Chondrocyte (in vitro differentiated cells): ENCODE data around the gene NR2F1-AS1. TPM values are rescaled to one million over a fixed set of nuclear protein-coding genes. Genes with fewer than 3 reads are reported as not detected.

ENCODE experiments used
- DNase-seq: peaks from one replicate; pipeline ENCODE4 v3.0.0; 2021; ENCODE audit warnings: mixed read lengths, low spot score
- H3K27ac Mint-ChIP-seq: one replicate; pipeline ENCODE4 v1.8.0; 2021; ENCODE audit warnings: mild to moderate bottlenecking, moderate library complexity, mixed read lengths; ENCODE audit not compliant: unreplicated experiment
- H3K27me3 Mint-ChIP-seq: 2 replicates; pipeline ENCODE4 v1.8.0; 2021; ENCODE audit warnings: low read depth, mixed read lengths
- H3K36me3 Mint-ChIP-seq: 2 replicates; pipeline ENCODE4 v1.8.0; 2021; ENCODE audit warnings: low read depth, mixed read lengths
- H3K4me1 Mint-ChIP-seq: 2 replicates; pipeline ENCODE4 v1.8.0; 2021; ENCODE audit warnings: low read depth, mild to moderate bottlenecking, mixed read lengths
- H3K4me3 Mint-ChIP-seq: one replicate; pipeline ENCODE4 v1.8.0; 2021; ENCODE audit warnings: mild to moderate bottlenecking, moderate library complexity, mixed read lengths; ENCODE audit not compliant: unreplicated experiment
- H3K9me3 Mint-ChIP-seq: 2 replicates; pipeline ENCODE4 v1.8.0; 2021; ENCODE audit warnings: low read depth, mixed read lengths
- total RNA-seq: library from RNA; stranded (reverse); gene quantifications from 3 replicates; pipeline ENCODE4 v1.2.1, GENCODE V29; 2021
- TF ChIP-seq, protein P1 (sequence below): fragments of 200-600 bp; sonication (generic); IDR thresholded peaks from 2 replicates; pipeline ENCODE4 v1.5.0; 2021; ENCODE audit warnings: antibody characterized with exemption, mild to moderate bottlenecking, moderate library complexity

The NR2F1-AS1 gene
- total RNA-seq, 1 donor from 2014 or later, result 16.2 TPM

DNA sequence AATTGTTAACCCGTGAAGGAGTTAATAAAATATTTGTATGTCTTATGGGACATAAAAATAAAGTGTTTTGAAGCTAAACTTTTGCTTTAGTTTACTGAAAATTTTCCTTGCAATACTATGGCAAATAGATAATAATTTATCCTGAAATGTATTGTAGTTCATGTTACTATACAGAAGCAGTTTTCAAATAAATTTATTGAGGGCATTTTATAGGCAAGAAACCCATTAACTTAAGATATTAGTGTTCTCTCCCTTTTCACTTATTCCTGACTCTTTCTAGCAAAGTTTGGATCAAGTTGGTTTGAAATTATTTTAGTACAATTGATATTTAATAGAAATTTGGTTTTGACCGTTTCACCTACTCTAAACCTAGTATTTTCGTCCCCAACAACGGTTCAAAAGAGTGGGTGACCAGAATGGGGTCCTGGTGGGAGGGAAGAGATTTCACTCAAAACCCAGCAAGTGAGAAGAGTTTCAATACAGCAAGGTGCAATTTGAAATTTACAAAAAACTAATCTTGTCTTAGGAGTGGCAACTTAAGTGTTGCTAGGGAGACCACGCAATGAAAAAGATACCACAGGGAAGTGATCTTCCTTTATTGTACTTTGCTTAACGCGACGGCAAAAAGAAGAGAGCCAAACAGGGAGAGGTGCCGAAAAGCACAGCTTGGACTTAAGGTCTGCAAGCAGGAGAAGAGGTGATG, 30.4 kb upstream of the NR2F1-AS1 start:
- Mint-ChIP-seq H3K4me3 (peak overlapping the region; percentile 82), H3K36me3 (no peaks in the 10 kb centered on the region), H3K9me3 (no peaks in the 10 kb centered on the region), H3K27ac (no peak overlapping the region), H3K27me3 (peaks cover 20% of the 10 kb centered on the region), H3K4me1 (peaks cover 34% of the 10 kb centered on the region)
- TF ChIP-seq, protein P1, sequence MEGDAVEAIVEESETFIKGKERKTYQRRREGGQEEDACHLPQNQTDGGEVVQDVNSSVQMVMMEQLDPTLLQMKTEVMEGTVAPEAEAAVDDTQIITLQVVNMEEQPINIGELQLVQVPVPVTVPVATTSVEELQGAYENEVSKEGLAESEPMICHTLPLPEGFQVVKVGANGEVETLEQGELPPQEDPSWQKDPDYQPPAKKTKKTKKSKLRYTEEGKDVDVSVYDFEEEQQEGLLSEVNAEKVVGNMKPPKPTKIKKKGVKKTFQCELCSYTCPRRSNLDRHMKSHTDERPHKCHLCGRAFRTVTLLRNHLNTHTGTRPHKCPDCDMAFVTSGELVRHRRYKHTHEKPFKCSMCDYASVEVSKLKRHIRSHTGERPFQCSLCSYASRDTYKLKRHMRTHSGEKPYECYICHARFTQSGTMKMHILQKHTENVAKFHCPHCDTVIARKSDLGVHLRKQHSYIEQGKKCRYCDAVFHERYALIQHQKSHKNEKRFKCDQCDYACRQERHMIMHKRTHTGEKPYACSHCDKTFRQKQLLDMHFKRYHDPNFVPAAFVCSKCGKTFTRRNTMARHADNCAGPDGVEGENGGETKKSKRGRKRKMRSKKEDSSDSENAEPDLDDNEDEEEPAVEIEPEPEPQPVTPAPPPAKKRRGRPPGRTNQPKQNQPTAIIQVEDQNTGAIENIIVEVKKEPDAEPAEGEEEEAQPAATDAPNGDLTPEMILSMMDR, result no peak
- no peak for DNase-seq

DNA sequence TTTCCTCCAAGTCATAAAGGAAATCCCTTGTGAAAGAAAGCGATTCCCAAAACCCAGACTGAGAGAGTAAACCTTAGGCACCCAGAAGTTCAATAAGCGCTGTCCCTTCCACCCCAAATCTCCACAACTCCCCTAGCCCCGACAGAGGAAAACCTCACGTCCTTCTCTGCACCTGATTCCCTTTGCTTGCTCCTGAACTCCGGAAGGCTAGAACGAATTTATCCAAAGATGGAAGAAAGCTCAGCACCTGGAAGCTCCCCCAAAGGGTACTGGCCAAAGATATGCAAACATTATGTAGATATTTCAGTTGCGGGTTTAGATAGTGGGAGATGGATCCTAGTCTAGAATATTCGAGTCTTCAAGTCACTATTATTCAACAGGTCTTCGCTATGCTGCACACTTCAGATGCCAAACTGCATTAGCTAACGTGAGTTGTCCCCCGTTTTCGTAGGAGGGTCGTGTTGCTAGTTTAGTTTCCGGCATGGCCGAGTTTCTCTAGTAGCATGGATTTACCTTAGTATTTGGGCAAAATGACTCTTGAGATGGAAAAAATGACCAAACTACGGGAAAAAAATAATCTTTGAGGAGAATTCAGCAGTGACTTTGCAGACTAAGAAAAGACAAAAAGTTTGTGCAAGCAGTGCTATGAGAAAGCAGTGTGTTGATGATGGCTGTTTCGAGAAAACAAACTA, 29.7 kb upstream of the NR2F1-AS1 start:
- Mint-ChIP-seq H3K27me3 (peaks cover 20% of the 10 kb centered on the region), H3K27ac (no peak overlapping the region), H3K9me3 (no peaks in the 10 kb centered on the region), H3K36me3 (no peaks in the 10 kb centered on the region), H3K4me1 (peaks cover 41% of the 10 kb centered on the region), H3K4me3 (no peak overlapping the region)
- TF ChIP-seq, protein P1, result no peak
- no peak for DNase-seq

DNA sequence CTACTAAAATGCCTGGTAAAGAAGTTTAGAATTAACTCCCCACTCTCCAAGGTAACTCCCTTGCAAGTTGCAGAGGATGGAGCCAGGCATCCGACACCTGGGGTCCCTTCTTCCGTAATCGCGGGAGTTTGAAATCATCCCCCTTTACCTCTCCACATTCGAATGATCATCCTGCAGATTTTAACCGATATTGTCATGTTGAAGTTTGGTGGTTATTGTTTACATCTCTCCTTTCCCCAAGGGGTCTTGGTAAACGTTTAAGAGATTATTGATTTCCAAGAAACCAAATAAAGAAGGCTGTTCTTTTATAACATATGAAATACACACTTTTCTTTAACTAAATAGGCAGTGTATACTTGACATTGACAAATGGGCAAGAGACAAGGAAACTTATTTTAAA, 28.7 kb upstream of the NR2F1-AS1 start:
- no peaks in the 10 kb centered on the region for H3K36me3 Mint-ChIP-seq
- peaks cover 20% of the 10 kb centered on the region for H3K27me3 Mint-ChIP-seq
- H3K27ac Mint-ChIP-seq, result no peak overlapping the region
- no peak overlapping the region for H3K4me3 Mint-ChIP-seq
- no peaks in the 10 kb centered on the region for H3K9me3 Mint-ChIP-seq
- H3K4me1 Mint-ChIP-seq, result peaks cover 50% of the 10 kb centered on the region
- TF ChIP-seq, protein P1, result no peak
- no peak for DNase-seq

DNA sequence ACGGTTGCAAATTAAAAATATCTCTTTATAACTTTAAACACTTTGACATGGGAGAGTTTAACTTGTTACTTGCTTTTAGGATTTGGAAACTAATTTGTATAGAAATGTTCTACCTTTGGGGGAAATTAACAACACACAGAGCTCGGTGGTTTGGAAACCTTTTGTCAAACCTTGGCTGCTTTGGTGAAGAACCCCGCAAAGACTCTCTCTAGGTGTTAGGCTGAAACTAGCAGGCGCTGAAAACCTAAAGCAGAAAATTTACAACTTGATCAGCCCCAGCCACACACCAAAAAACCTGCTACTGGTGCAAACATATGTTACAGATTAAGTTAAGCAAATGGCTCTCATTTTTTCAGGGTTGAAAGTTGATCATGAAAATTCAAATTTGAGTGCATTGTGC, 27.8 kb upstream of the NR2F1-AS1 start:
- no peaks in the 10 kb centered on the region for H3K9me3 Mint-ChIP-seq
- H3K27me3 Mint-ChIP-seq, result peaks cover 20% of the 10 kb centered on the region
- H3K27ac Mint-ChIP-seq, result no peak overlapping the region
- no peak for DNase-seq
- no peak overlapping the region for H3K4me3 Mint-ChIP-seq
- no peaks in the 10 kb centered on the region for H3K36me3 Mint-ChIP-seq
- TF ChIP-seq, protein P1, result no peak
- H3K4me1 Mint-ChIP-seq, result peaks cover 57% of the 10 kb centered on the region

DNA sequence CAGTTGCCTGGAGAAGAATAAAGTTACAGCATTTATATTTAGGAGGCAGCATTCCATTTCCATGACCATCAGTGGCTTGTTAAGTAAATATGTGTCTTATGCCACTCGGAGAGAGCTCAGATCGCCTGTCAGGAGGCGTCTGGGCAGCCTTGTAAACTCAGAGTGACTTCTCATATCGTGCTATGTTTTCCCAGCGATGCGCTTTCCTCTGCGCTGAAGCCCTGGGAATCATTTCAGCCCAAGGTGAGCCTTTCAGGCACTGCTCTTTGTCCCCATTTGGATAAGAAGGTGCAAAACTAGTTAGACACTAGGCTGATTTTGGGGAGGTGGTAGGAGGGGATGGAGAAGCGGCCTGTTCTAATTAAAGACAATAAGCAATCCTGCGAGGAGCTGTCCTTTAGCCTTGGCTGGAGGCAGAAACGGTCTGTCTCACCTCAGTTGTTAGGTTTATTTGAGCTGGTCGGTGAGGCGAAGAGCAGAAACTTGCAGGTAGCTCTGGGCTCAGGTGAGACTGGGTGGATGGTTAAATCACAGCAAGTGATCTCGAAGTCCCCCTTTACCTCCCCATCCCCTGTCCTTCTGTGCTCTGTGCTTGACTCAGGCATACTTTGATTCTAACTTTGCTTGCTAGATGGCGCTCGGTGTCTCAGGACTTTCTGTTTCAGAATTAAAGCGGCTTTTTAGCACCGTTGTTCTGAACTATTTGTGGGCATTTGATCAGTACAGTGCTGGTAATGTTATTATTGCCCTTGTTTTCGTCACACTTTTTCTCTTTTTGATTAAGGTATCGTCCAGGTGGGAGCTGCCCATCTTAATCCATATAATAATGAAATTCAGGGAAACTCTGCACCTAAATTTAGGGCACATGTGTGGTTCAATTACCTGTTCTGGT, 26.6 kb upstream of the NR2F1-AS1 start:
- peak overlapping the region; percentile 67 for H3K4me3 Mint-ChIP-seq
- no peak for DNase-seq
- peaks cover 20% of the 10 kb centered on the region for H3K27me3 Mint-ChIP-seq
- no peaks in the 10 kb centered on the region for H3K9me3 Mint-ChIP-seq
- peaks cover 66% of the 10 kb centered on the region for H3K4me1 Mint-ChIP-seq
- no peaks in the 10 kb centered on the region for H3K36me3 Mint-ChIP-seq
- peak overlapping the region; percentile 98 for H3K27ac Mint-ChIP-seq
- TF ChIP-seq, protein P1, result peak; percentile 86
